SU-DHL-6 (cell line): ENCODE measurements around the gene TNFSF18.
"Not testable (repeated sequence)": the region's sequence is repeated elsewhere in the genome, so short reads cannot be mapped to it uniquely, and the experiment has no call there.

Experiments
- H2AFZ ChIP-seq: fragments of 200-600 bp; sonication (generic); 2 replicates; pipeline ENCODE4 v1.6.1; 2014; ENCODE audit warnings: low read depth, mild to moderate bottlenecking, moderate library complexity, mixed read lengths, antibody characterized with exemption, low read length; ENCODE audit not compliant: severe bottlenecking
- H3F3A ChIP-seq: fragments of 200-600 bp; shearing (Covaris generic); 2 replicates; pipeline ENCODE4 v1.6.0; 2016; ENCODE audit warnings: antibody characterized with exemption, mild to moderate bottlenecking; ENCODE audit not compliant: insufficient read depth
- H3K27ac ChIP-seq: fragments of 200-600 bp; sonication (generic); 2 replicates; pipeline ENCODE4 v1.5.1; 2016; ENCODE audit warnings: low read depth, mild to moderate bottlenecking, low read length, moderate library complexity, mixed read lengths
- H3K27me3 ChIP-seq: fragments of 200-600 bp; sonication (generic), shearing (Covaris generic); 2 replicates; pipeline ENCODE4 v1.6.0; 2014; ENCODE audit warnings: mild to moderate bottlenecking, low read length
- H3K36me3 ChIP-seq: fragments of 200-600 bp; sonication (generic); 2 replicates; pipeline ENCODE4 v1.6.1; 2014; ENCODE audit warnings: mild to moderate bottlenecking, low read length, mixed read lengths
- H3K4me2 ChIP-seq: fragments of 300-600, 200-600 bp; shearing (Covaris generic), sonication (generic); 2 replicates; pipeline ENCODE4 v1.6.0; 2014; ENCODE audit warnings: low read length, low read depth, mild to moderate bottlenecking; ENCODE audit not compliant: poor library complexity, severe bottlenecking
- H3K4me3 ChIP-seq: fragments of 200-600 bp; sonication (generic); 2 replicates; pipeline ENCODE4 v1.5.1; 2014; ENCODE audit warnings: antibody characterized with exemption, low read length, mild to moderate bottlenecking, mixed read lengths; ENCODE audit not compliant: insufficient read depth, poor library complexity, severe bottlenecking
- H3K79me2 ChIP-seq: fragments of 200-600 bp; sonication (generic); 2 replicates; pipeline ENCODE4 v1.6.1; 2014; ENCODE audit warnings: mild to moderate bottlenecking, low read length, moderate library complexity; ENCODE audit not compliant: insufficient read depth
- H3K9ac ChIP-seq: fragments of 200-600 bp; sonication (generic); 2 replicates; pipeline ENCODE4 v1.7.0; 2014; ENCODE audit warnings: mild to moderate bottlenecking, low read length
- H3K9me2 ChIP-seq: fragments of 200-600 bp; sonication (generic); replicated peaks from 2 replicates; pipeline ENCODE4 v1.6.1; 2014; ENCODE audit warnings: low read length; ENCODE audit not compliant: insufficient read depth
- H3K9me3 ChIP-seq: fragments of 200-600 bp; sonication (generic); 2 replicates; pipeline ENCODE4 v1.6.1; 2014; ENCODE audit warnings: low read length, mixed read lengths; ENCODE audit not compliant: insufficient read depth
- H4K20me1 ChIP-seq: fragments of 200-600 bp; sonication (generic); 2 replicates; pipeline ENCODE4 v1.6.1; 2014; ENCODE audit warnings: low read depth, mild to moderate bottlenecking, antibody characterized with exemption, low read length, moderate library complexity, mixed read lengths
- CTCF ChIP-seq: fragments of 200-600 bp; sonication (generic); IDR thresholded peaks from one replicate; pipeline ENCODE4 v1.5.1; 2017; ENCODE audit warnings: antibody characterized with exemption, mild to moderate bottlenecking, low read length, moderate library complexity; ENCODE audit not compliant: insufficient read depth, poor library complexity, severe bottlenecking
- EZH2phosphoT487 ChIP-seq: fragments of 200-600 bp; sonication (generic), shearing (Covaris generic); conservative IDR thresholded peaks from 2 replicates; pipeline ENCODE4 v1.6.1; 2018; ENCODE audit warnings: mild to moderate bottlenecking, antibody characterized with exemption, low read length, moderate library complexity, mixed read lengths

TNFSF18 gene

GRCh38 chr1:173093691-173094445 is 43.1 kb upstream of the TNFSF18 start:
- Histone ChIP-seq H3K4me3 (no peak overlapping the region), H3K9me3 (no peaks in the 10 kb centered on the region), H3F3A (no peaks in the 10 kb centered on the region), H3K27me3 (no peaks in the 10 kb centered on the region; the same call in 1 of the 2 replicates), H3K9me2 (no peaks in the 10 kb centered on the region), H3K79me2 (no peaks in the 10 kb centered on the region), H2AFZ (no peak overlapping the region), H3K27ac (no peak overlapping the region), H3K4me2 (no peak overlapping the region), H3K9ac (no peak overlapping the region), H3K36me3 (no peaks in the 10 kb centered on the region), H4K20me1 (no peaks in the 10 kb centered on the region)
- no peak for TF ChIP-seq CTCF
- no peak for TF ChIP-seq EZH2phosphoT487

GRCh38 chr1:173084292-173084691 is 33.6 kb upstream of the TNFSF18 start:
- no peaks in the 10 kb centered on the region for H3F3A ChIP-seq
- no peak overlapping the region for H3K9ac ChIP-seq
- no peaks in the 10 kb centered on the region for H3K9me3 ChIP-seq
- no peak overlapping the region for H2AFZ ChIP-seq
- no peaks in the 10 kb centered on the region for H4K20me1 ChIP-seq
- H3K27ac ChIP-seq, result no peak overlapping the region
- TF ChIP-seq CTCF (no peak), EZH2phosphoT487 (no peak)
- no peak overlapping the region for H3K4me2 ChIP-seq
- H3K9me2 ChIP-seq, result no peaks in the 10 kb centered on the region
- H3K79me2 ChIP-seq, result no peaks in the 10 kb centered on the region
- no peak overlapping the region for H3K4me3 ChIP-seq
- H3K27me3 ChIP-seq, result no peaks in the 10 kb centered on the region
- no peaks in the 10 kb centered on the region for H3K36me3 ChIP-seq

GRCh38 chr1:173082913-173083312 is 32.2 kb upstream of the TNFSF18 start:
- Histone ChIP-seq H3K9me2 (no peaks in the 10 kb centered on the region), H3K4me2 (no peak overlapping the region), H3K79me2 (no peaks in the 10 kb centered on the region), H3F3A (no peaks in the 10 kb centered on the region), H3K9ac (no peak overlapping the region), H3K27me3 (no peaks in the 10 kb centered on the region), H3K4me3 (no peak overlapping the region), H3K27ac (no peak overlapping the region), H3K36me3 (no peaks in the 10 kb centered on the region), H2AFZ (no peak overlapping the region), H3K9me3 (no peaks in the 10 kb centered on the region), H4K20me1 (no peaks in the 10 kb centered on the region)
- TF ChIP-seq EZH2phosphoT487 (no peak), CTCF (no peak)

- H3K27me3 ChIP-seq, H3K4me2 ChIP-seq, H3K9me3 ChIP-seq, H3K79me2 ChIP-seq, H3K9me2 ChIP-seq, H3F3A ChIP-seq, H4K20me1 ChIP-seq, H3K4me3 ChIP-seq, H3K36me3 ChIP-seq, H2AFZ ChIP-seq, H3K27ac ChIP-seq, H3K9ac ChIP-seq: not testable (repeated sequence)
Measured at GRCh38 chr1:173074217-173074616, 23.5 kb upstream of the TNFSF18 start.
